H54 (cell line): ENCODE results near the gene AIF1L.
"Not testable (repeated sequence)": the region's sequence is repeated elsewhere in the genome, so short reads cannot be mapped to it uniquely, and the experiment has no call there.

Source experiments
- DNase-seq: peaks from one replicate; pipeline ENCODE4 v3.0.0; 2011; ENCODE audit warnings: low spot score, mixed read lengths; ENCODE audit not compliant: insufficient read length
- FAIRE-seq: peaks from 3 replicates; lab custom pipeline; 2011; peaks lifted over from hg19 to GRCh38; lab: Jason Lieb, UNC
- POLR2A ChIP-seq: IDR thresholded peaks from 2 replicates; pipeline ENCODE4 v1.6.1; 2011; ENCODE audit warnings: low read depth, mild to moderate bottlenecking, low read length

The AIF1L gene

GRCh38 chr9:131138676-131139075 is 42.3 kb downstream of the AIF1L start:
- TF ChIP-seq POLR2A, result no peak
- FAIRE-seq, result no peak
- no peak for DNase-seq

DNA sequence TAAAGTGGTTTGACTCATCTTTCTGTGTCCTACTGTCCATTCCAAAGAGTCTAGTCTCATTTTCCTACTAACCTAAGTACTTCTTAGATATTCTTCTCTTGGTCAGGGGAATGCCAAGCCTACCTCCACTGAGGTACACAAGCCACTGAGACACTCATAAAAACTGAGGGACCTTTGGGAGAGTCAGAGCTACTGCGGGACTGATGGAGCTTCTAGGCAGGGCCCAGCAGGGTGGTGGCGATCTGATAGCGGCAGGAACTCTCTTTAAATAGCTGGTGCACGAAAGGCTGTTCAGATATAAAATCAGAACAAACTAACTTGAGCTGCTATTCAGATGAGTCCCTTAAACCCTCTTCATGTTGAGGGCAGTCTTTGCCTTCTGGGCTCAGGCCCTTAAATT is 43.8 kb downstream of the AIF1L start:
- no peak for TF ChIP-seq POLR2A
- no peak for DNase-seq
- no peak for FAIRE-seq

DNA sequence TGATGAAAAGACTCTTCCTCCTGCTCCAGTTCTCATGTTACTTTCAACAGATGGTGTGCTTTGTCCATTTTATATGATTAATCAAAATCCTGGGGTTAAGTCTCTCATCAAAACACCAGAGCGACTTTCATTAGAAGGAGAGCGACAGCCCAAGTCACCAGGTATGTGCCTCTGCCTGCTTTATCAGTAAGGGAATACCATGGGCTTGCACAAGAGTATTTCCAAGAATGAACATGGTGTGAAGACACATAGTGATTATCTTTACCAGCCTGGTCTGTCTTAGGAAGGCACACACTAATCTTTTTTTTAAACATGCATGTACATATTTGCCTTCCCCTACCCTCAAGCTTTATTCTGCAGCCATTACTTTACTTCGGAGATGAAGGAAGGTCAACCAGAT is 44.2 kb downstream of the AIF1L start:
- FAIRE-seq (no peak), DNase-seq (no peak)
- no peak for TF ChIP-seq POLR2A

DNA sequence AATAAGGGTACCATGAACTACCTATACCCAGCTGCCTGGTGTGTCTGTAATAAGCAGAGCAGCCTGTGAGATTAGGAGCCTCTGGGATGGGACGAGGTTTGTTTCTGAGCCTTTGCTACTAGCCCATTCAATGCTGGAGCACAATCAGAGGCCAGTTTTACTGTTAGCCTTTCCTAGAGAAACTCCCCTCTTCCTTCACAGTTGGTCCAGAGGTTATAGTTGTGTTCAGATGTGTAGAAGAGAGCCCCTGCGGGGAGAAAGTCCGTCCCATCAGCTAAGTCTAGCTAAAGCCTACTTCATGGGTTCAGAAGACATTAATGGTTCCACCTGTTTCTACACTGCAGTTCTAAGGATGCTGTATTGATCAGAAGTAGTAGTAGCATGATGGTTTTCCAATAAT is 45.8 kb downstream of the AIF1L start:
- no peak for FAIRE-seq
- no peak for TF ChIP-seq POLR2A

DNA sequence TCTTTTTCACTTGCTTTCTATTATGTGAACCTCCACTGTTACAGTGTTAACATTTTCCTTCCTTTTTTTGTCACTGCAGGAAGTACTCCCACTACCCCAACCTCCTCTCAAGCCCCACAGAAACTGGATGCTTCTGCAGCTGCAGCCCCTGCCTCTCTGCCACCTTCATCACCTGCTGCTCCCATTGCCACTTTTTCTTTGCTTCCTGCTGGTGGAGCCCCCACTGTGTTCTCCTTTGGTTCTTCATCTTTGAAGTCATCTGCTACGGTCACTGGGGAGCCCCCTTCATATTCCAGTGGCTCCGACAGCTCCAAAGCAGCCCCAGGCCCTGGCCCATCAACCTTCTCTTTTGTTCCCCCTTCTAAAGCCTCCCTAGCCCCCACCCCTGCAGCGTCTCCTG is 47.9 kb downstream of the AIF1L start:
- no peak for FAIRE-seq
- no peak for TF ChIP-seq POLR2A

More for the DNA sequence above, 45.8 kb downstream of the AIF1L start:
- DNase-seq, result no peak

GRCh38 chr9:131145245-131145644 is 48.9 kb downstream of the AIF1L start:
- DNase-seq (no peak), FAIRE-seq (no peak)
- no peak for TF ChIP-seq POLR2A

More for the DNA sequence above, 47.9 kb downstream of the AIF1L start:
- DNase-seq, result no peak

DNA sequence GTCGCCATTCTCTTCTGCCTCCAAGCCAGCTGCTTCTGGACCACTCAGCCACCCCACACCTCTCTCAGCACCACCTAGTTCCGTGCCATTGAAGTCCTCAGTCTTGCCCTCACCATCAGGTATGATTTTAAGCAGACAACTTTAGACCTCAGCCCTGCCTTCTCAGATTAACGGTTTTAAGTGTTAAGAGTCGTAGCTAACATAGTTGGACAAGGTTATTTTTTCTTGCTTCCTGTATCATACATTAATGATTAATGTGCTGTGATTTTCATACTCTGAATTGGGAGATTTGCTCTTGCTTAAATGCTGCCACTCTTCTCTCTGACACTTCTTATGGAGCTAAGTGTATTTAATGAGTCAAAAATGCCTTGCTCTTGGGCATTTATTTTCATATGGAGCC is 49.9 kb downstream of the AIF1L start:
- TF ChIP-seq POLR2A, result no peak
- no peak for FAIRE-seq

DNA sequence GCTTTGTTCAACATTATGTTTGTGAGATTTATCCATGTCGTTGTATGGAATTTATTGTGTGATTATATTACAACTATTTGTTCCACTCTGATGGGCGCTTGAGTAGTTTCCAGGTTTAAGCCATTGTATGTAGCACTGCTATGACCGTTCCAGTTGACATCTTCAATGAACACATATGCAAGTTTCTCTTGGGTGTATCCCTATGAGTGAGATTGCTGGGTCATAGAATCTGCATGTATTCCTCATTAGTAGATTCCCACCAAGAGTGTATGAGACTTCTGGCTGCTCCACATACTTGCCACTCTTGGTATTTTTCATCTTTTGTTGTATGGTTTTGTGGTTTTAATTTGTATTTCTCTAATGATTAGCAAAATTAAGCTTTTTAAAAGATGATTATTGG is 51.9 kb downstream of the AIF1L start:
- DNase-seq (no peak), FAIRE-seq (no peak)
- no peak for TF ChIP-seq POLR2A

More for the DNA sequence above, 49.9 kb downstream of the AIF1L start:
- DNase-seq, result no peak

- FAIRE-seq (no peak), DNase-seq (no peak)
- no peak for TF ChIP-seq POLR2A
Measured at GRCh38 chr9:131148966-131149687, 52.8 kb downstream of the AIF1L start.

- DNase-seq (no peak), FAIRE-seq (no peak)
- TF ChIP-seq POLR2A, result no peak
Measured at GRCh38 chr9:131149688-131150053, 53.3 kb downstream of the AIF1L start.

DNA sequence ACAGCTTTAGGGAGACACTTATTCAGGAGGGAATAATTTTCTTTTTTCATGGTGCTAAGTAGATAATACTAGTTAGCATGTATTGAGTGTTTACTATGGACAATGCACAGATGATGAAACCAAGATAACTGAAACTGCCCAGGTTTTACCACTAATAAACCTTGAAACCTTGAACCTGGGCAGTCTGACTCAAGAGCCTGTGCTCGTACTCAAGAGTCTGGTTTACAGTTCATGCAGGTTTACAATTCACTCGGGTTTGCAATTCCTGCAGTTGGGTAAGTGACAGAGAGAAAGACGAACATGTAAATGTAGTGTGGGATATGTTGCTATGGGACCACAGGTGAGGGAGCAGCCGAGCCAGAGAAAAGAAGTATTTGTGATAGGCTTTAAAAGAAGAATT is 57.3 kb downstream of the AIF1L start:
- FAIRE-seq (no peak), DNase-seq (no peak)
- TF ChIP-seq POLR2A, result no peak

GRCh38 chr9:131158673-131159072 is 62.3 kb downstream of the AIF1L start:
- FAIRE-seq, DNase-seq: not testable (repeated sequence)

GRCh38 chr9:131160416-131161112 is 64.2 kb downstream of the AIF1L start:
- no peak for DNase-seq

DNA sequence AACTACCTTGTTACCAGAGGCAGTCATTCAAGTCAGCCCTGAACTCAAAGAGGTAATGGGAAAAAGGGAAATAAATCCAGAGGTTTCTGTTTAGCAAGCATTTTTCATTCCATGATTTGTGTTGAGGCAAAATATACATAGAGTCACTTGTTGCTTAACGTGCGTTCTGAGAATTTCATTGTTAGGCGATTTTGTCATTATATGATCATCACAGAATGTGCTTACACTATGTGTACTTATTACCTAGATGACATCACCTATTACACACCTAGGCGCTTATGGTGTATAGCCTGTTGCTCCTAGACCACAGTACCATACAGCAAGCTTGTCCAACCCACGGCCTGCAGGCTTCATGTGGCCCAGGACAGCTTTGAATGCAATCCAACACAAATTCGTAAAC is 65.3 kb downstream of the AIF1L start:
- DNase-seq, result no peak
- no peak for FAIRE-seq
- no peak for TF ChIP-seq POLR2A

More at GRCh38 chr9:131160416-131161112, 64.2 kb downstream of the AIF1L start:
- no peak for TF ChIP-seq POLR2A
- FAIRE-seq, result no peak

DNA sequence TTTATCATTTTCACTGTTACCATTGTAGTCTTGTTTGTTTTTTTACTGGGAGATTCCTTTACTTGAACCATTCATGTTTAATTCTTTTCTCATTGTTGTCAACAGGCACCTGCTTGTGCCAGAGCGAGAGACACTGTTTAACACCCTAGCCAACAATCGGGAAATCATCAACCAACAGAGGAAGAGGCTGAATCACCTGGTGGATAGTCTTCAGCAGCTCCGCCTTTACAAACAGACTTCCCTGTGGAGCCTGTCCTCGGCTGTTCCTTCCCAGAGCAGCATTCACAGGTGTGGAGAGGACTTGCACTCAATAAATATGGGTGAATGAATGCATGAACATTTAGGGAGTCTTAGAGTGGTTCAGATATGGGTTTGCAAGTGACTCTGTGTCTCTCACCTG is 66.6 kb downstream of the AIF1L start:
- FAIRE-seq, result no peak
- no peak for TF ChIP-seq POLR2A
- DNase-seq, result no peak
